SK-N-SH (cell line): ENCODE data around the gene LRRC32. TPM values are rescaled to one million over a fixed set of nuclear protein-coding genes. Genes with fewer than 3 reads are reported as not detected.

Experiments used
- CTCF ChIA-PET: fragments of 300-600, 350-600 bp; formaldehyde crosslinking; extraction: SDS; loops from one replicate; lab custom pipeline; 2021; lab: Yijun Ruan, JAX
- POLR2A ChIA-PET: fragments of 350-600 bp; sonication (Branson Sonifier 250); formaldehyde crosslinking; extraction: SDS; loops from one replicate; lab custom pipeline; 2020; ENCODE audit warnings: antibody characterized with exemption, inconsistent platforms; lab: Yijun Ruan, JAX
- DNase-seq: peaks from one replicate; pipeline ENCODE4 v3.0.0; 2012
- H2AFZ ChIP-seq: fragments of 200-600 bp; sonication (generic); 2 replicates; pipeline ENCODE4 v1.8.1; 2016; ENCODE audit warnings: antibody characterized with exemption, mild to moderate bottlenecking, low read depth
- H3F3A ChIP-seq: fragments of 200-600 bp; sonication (generic); replicated peaks from 2 replicates; pipeline ENCODE3; 2016; ENCODE audit warnings: antibody characterized with exemption, mild to moderate bottlenecking; ENCODE audit not compliant: insufficient read depth
- H3K27ac ChIP-seq, 2 experiments: fragments of 200-500 bp in 1 of 2; fragments of 200-600 bp in 1 of 2; sonication (Bioruptor generic) in 1 of 2; sonication (generic), shearing (Covaris generic) in 1 of 2; 2 replicates each; pipeline versions ENCODE4 v1.5.1 to v1.6.1; 2014 to 2016; ENCODE audit warnings: low read depth in 2 of 2, inconsistent platforms in 1 of 2, low read length in 1 of 2, mild to moderate bottlenecking in 1 of 2, mixed read lengths in 1 of 2
- H3K27me3 ChIP-seq: fragments of 200-600 bp; sonication (generic), shearing (Covaris generic); 2 replicates; pipeline ENCODE4 v1.6.1; 2016; ENCODE audit warnings: mixed run types; ENCODE audit not compliant: insufficient read depth
- H3K36me3 ChIP-seq, 2 experiments: fragments of 200-500 bp in 1 of 2; fragments of 200-600 bp in 1 of 2; sonication (Bioruptor generic) in 1 of 2; sonication (generic) in 1 of 2; replicated peaks in 1 of 2; 2 replicates each; pipeline versions ENCODE3 to v1.5.1; 2014 to 2016; ENCODE audit warnings: low read length in 1 of 2, mild to moderate bottlenecking in 1 of 2; ENCODE audit not compliant: insufficient read depth in 2 of 2, control insufficient read depth in 1 of 2
- H3K4me1 ChIP-seq, 2 experiments: fragments of 200-500 bp in 1 of 2; fragments of 200-600 bp in 1 of 2; sonication (Bioruptor generic) in 1 of 2; sonication (generic), shearing (Covaris generic) in 1 of 2; 2 replicates each; pipeline versions ENCODE4 v1.5.1 to v1.6.1; 2014 to 2016; ENCODE audit warnings: low read depth in 1 of 2, low read length in 1 of 2, mixed run types in 1 of 2; ENCODE audit not compliant: insufficient read depth in 2 of 2, control insufficient read depth in 1 of 2
- H3K4me2 ChIP-seq: fragments of 200-600 bp; sonication (generic), shearing (Covaris generic); 2 replicates; pipeline ENCODE4 v1.6.1; 2017; ENCODE audit warnings: mixed run types
- H3K4me3 ChIP-seq, 2 experiments: fragments of 200-500 bp in 1 of 2; fragments of 200-600 bp in 1 of 2; sonication (Bioruptor generic) in 1 of 2; sonication (generic), shearing (Covaris generic) in 1 of 2; 2 replicates each; pipeline versions ENCODE4 v1.5.1 to v1.8.1; 2014 to 2016; ENCODE audit warnings: low read depth in 2 of 2, inconsistent platforms in 1 of 2, low read length in 1 of 2, mild to moderate bottlenecking in 1 of 2, mixed read lengths in 1 of 2, moderate library complexity in 1 of 2
- H3K79me2 ChIP-seq: fragments of 200-600 bp; sonication (generic); 2 replicates; pipeline ENCODE4 v1.8.1; 2017; ENCODE audit warnings: mild to moderate bottlenecking; ENCODE audit not compliant: insufficient read depth
- H3K9ac ChIP-seq: fragments of 200-600 bp; sonication (generic); 2 replicates; pipeline ENCODE4 v1.6.1; 2017; ENCODE audit warnings: mixed run types
- H3K9me2 ChIP-seq: fragments of 200-600 bp; sonication (generic); 2 replicates; pipeline ENCODE4 v1.6.1; 2017; ENCODE audit warnings: mixed run types
- H3K9me3 ChIP-seq: fragments of 200-600 bp; sonication (generic); 2 replicates; pipeline ENCODE4 v1.6.1; 2017; ENCODE audit warnings: mixed run types, mild to moderate bottlenecking, moderate library complexity
- H4K20me1 ChIP-seq: fragments of 200-600 bp; sonication (generic); 2 replicates; pipeline ENCODE4 v1.6.1; 2017; ENCODE audit warnings: mild to moderate bottlenecking, mixed run types; ENCODE audit not compliant: insufficient read depth
- ELF1 ChIP-seq: IDR thresholded peaks from 2 replicates; pipeline ENCODE4 v1.4.0; 2012
- FOSL2 ChIP-seq: IDR thresholded peaks from 2 replicates; pipeline ENCODE4 v1.4.0; 2012; ENCODE audit warnings: low read depth, mild to moderate bottlenecking, moderate library complexity, borderline replicate concordance
- FOXJ3 ChIP-seq: sonication (generic); formaldehyde crosslinking; IDR thresholded peaks from 2 replicates; pipeline ENCODE4 v1.5.1; 2020; ENCODE audit warnings: mild to moderate bottlenecking, missing genetic modification reagents
- GABPA ChIP-seq: IDR thresholded peaks from 2 replicates; pipeline ENCODE4 v1.4.0; 2012; ENCODE audit warnings: low read depth, mild to moderate bottlenecking
- GATA2 ChIP-seq: sonication (generic); formaldehyde crosslinking; IDR thresholded peaks from 2 replicates; pipeline ENCODE4 v1.5.0; 2020; ENCODE audit warnings: mild to moderate bottlenecking, missing genetic modification reagents
- JUND ChIP-seq: IDR thresholded peaks from 2 replicates; pipeline ENCODE4 v1.4.0; 2012
- NRF1 ChIP-seq: IDR thresholded peaks from 2 replicates; pipeline ENCODE4 v1.6.1; 2012; ENCODE audit warnings: low read depth, mild to moderate bottlenecking, low read length
- SMC3 ChIP-seq: IDR thresholded peaks from 2 replicates; pipeline ENCODE4 v1.6.1; 2012; ENCODE audit warnings: low read depth, low read length, improper control_type of control experiment
- TAF1 ChIP-seq: IDR thresholded peaks from 2 replicates; pipeline ENCODE4 v1.6.1; 2012; ENCODE audit warnings: low read depth, mild to moderate bottlenecking, low read length, moderate library complexity, borderline replicate concordance
- TCF12 ChIP-seq: IDR thresholded peaks from 2 replicates; pipeline ENCODE4 v1.4.0; 2012
- TEAD4 ChIP-seq: IDR thresholded peaks from 2 replicates; pipeline ENCODE4 v1.4.0; 2012; ENCODE audit warnings: mild to moderate bottlenecking, borderline replicate concordance; ENCODE audit not compliant: insufficient read depth
- USF1 ChIP-seq: IDR thresholded peaks from 2 replicates; pipeline ENCODE4 v1.4.0; 2012; ENCODE audit warnings: low read depth, borderline replicate concordance
- WGBS: methylation state at CpG from one replicate; pipeline ENCODE4 v1.1.6; 2017; ENCODE audit warnings: low lambda C conversion rate; 5-methylcytosine and 5-hydroxymethylcytosine counted together
- polyA plus RNA-seq, 3 experiments: library from polyadenylated mRNA; depleted of rRNA; stranded (reverse); fragments of >200 nt; gene quantifications; 2 replicates each; pipeline ENCODE4 v1.2.3, GENCODE V29; 2012
- TF ChIP-seq, protein P1 (sequence below): IDR thresholded peaks from 2 replicates; pipeline ENCODE4 v1.6.1; 2012; ENCODE audit warnings: mild to moderate bottlenecking, low read depth, low read length, moderate library complexity
- TF ChIP-seq, protein P2 (sequence below): IDR thresholded peaks from 2 replicates; pipeline ENCODE4; 2012
- TF ChIP-seq, protein P3 (sequence below): fragments of 200-600 bp; sonication (generic); IDR thresholded peaks from 2 replicates; pipeline ENCODE4 v1.6.1; 2017; ENCODE audit warnings: antibody characterized with exemption, mild to moderate bottlenecking, moderate library complexity
- TF ChIP-seq, protein P4 (sequence below): fragments of 150-350 bp; IDR thresholded peaks from 2 replicates; pipeline ENCODE4 v1.6.1; 2016; ENCODE audit warnings: mild to moderate bottlenecking, low read depth, low read length

The LRRC32 gene
- polyA plus RNA-seq, 1 of the 3 experiments (the other 2 are of a cell fraction): 0.43 TPM

DNA sequence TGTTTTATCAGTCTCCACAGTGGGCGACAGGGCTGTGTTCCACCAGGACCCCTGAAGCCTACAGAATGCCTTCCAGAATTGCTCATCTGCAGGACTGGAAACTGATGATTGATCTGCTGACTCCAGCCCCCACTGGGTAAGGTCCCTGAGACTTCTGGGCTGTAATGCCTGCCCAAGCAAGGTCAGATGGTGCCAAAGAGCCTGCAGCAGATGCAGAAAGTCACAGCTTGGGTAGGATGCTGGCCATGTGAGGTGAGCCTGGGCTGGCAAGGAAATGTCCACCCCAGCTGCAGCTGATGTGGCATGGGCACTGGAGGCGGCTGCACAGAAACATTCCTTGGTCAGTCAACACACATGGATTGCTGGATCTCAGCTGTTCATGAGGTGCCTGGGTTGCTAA is 30.9 kb downstream of the LRRC32 start:
- H3K9me3 ChIP-seq: no peaks in the 10 kb centered on the region
- H3K27ac ChIP-seq: no peak overlapping the region
- no peaks in the 10 kb centered on the region for H3F3A ChIP-seq
- H2AFZ ChIP-seq: no peak overlapping the region
- H3K9ac ChIP-seq: no peak overlapping the region
- CTCF ChIA-PET: no interaction called here
- no peaks in the 10 kb centered on the region; a peak in 1 of 4 replicates for H3K4me1 ChIP-seq
- no peaks in the 10 kb centered on the region; the same call in 1 of the 2 replicates for H3K27me3 ChIP-seq
- H3K36me3 ChIP-seq: no peaks in the 10 kb centered on the region
- DNase-seq: no peak
- 68% methylated on average over 2 of the region's 2 CpGs for WGBS
- H3K79me2 ChIP-seq: no peaks in the 10 kb centered on the region
- POLR2A ChIA-PET: no interaction called here
- no peaks in the 10 kb centered on the region for H3K9me2 ChIP-seq
- H3K4me2 ChIP-seq: no peak overlapping the region
- no peak overlapping the region for H3K4me3 ChIP-seq
- H4K20me1 ChIP-seq: no peaks in the 10 kb centered on the region
- TF ChIP-seq, protein P1, sequence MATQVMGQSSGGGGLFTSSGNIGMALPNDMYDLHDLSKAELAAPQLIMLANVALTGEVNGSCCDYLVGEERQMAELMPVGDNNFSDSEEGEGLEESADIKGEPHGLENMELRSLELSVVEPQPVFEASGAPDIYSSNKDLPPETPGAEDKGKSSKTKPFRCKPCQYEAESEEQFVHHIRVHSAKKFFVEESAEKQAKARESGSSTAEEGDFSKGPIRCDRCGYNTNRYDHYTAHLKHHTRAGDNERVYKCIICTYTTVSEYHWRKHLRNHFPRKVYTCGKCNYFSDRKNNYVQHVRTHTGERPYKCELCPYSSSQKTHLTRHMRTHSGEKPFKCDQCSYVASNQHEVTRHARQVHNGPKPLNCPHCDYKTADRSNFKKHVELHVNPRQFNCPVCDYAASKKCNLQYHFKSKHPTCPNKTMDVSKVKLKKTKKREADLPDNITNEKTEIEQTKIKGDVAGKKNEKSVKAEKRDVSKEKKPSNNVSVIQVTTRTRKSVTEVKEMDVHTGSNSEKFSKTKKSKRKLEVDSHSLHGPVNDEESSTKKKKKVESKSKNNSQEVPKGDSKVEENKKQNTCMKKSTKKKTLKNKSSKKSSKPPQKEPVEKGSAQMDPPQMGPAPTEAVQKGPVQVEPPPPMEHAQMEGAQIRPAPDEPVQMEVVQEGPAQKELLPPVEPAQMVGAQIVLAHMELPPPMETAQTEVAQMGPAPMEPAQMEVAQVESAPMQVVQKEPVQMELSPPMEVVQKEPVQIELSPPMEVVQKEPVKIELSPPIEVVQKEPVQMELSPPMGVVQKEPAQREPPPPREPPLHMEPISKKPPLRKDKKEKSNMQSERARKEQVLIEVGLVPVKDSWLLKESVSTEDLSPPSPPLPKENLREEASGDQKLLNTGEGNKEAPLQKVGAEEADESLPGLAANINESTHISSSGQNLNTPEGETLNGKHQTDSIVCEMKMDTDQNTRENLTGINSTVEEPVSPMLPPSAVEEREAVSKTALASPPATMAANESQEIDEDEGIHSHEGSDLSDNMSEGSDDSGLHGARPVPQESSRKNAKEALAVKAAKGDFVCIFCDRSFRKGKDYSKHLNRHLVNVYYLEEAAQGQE: no peak
- TF ChIP-seq FOXJ3 (CRISPR knock-in tag) (no peak), TEAD4 (no peak), GATA2 (no peak), TCF12 (no peak)
- TF ChIP-seq, protein P2, sequence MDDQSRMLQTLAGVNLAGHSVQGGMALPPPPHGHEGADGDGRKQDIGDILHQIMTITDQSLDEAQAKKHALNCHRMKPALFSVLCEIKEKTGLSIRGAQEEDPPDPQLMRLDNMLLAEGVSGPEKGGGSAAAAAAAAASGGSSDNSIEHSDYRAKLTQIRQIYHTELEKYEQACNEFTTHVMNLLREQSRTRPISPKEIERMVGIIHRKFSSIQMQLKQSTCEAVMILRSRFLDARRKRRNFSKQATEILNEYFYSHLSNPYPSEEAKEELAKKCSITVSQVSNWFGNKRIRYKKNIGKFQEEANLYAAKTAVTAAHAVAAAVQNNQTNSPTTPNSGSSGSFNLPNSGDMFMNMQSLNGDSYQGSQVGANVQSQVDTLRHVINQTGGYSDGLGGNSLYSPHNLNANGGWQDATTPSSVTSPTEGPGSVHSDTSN: no peak
- TF ChIP-seq, protein P3, sequence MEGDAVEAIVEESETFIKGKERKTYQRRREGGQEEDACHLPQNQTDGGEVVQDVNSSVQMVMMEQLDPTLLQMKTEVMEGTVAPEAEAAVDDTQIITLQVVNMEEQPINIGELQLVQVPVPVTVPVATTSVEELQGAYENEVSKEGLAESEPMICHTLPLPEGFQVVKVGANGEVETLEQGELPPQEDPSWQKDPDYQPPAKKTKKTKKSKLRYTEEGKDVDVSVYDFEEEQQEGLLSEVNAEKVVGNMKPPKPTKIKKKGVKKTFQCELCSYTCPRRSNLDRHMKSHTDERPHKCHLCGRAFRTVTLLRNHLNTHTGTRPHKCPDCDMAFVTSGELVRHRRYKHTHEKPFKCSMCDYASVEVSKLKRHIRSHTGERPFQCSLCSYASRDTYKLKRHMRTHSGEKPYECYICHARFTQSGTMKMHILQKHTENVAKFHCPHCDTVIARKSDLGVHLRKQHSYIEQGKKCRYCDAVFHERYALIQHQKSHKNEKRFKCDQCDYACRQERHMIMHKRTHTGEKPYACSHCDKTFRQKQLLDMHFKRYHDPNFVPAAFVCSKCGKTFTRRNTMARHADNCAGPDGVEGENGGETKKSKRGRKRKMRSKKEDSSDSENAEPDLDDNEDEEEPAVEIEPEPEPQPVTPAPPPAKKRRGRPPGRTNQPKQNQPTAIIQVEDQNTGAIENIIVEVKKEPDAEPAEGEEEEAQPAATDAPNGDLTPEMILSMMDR: no peak

GRCh38 chr11:76638270-76639197 is 32.0 kb downstream of the LRRC32 start:
- ChIA-PET CTCF (interaction anchor here (0.7 to 1.4 kb wide), 2 partner anchors 9 to 42 kb away, joined by 3 read pairs; no protein-coding TSS in a partner anchor), POLR2A (no interaction called here)
- H3K4me2 ChIP-seq: no peak overlapping the region
- no peak overlapping the region for H3K9ac ChIP-seq
- no peak for TF ChIP-seq TEAD4
- TF ChIP-seq ELF1: no peak
- TF ChIP-seq TAF1: no peak
- TF ChIP-seq NRF1: no peak
- TF ChIP-seq USF1: no peak
- TF ChIP-seq SMC3: no peak
- TF ChIP-seq GABPA: no peak
- TF ChIP-seq FOSL2: no peak
- TF ChIP-seq JUND: no peak
- TF ChIP-seq, protein P2: no peak
- TF ChIP-seq, protein P4, sequence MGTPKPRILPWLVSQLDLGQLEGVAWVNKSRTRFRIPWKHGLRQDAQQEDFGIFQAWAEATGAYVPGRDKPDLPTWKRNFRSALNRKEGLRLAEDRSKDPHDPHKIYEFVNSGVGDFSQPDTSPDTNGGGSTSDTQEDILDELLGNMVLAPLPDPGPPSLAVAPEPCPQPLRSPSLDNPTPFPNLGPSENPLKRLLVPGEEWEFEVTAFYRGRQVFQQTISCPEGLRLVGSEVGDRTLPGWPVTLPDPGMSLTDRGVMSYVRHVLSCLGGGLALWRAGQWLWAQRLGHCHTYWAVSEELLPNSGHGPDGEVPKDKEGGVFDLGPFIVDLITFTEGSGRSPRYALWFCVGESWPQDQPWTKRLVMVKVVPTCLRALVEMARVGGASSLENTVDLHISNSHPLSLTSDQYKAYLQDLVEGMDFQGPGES: no peak
- 58% methylated on average over 10 of the region's 11 CpGs for WGBS
- H3K4me1 ChIP-seq: no peaks in the 10 kb centered on the region; a peak in 1 of 4 replicates
- H3K9me3 ChIP-seq: no peaks in the 10 kb centered on the region
- H3K27ac ChIP-seq: no peak overlapping the region
- H3K9me2 ChIP-seq: no peaks in the 10 kb centered on the region
- no peaks in the 10 kb centered on the region; the same call in 1 of the 2 replicates for H3K27me3 ChIP-seq
- no peak overlapping the region for H2AFZ ChIP-seq
- H3F3A ChIP-seq: no peaks in the 10 kb centered on the region
- no peaks in the 10 kb centered on the region for H4K20me1 ChIP-seq
- no peak overlapping the region for H3K4me3 ChIP-seq
- no peaks in the 10 kb centered on the region for H3K36me3 ChIP-seq
- no peaks in the 10 kb centered on the region for H3K79me2 ChIP-seq
- no peak for DNase-seq
